K562 (cell line): ENCODE measurements around the gene POP7. TPM values are rescaled to one million over a fixed set of nuclear protein-coding genes. Genes with fewer than 3 reads are reported as not detected.

Experiments
- BRF1 ChIP-seq: IDR thresholded peaks from 3 replicates; pipeline ENCODE4 v1.6.1; 2011; ENCODE audit warnings: borderline replicate concordance, mild to moderate bottlenecking; ENCODE audit not compliant: insufficient read length; ENCODE audit errors: extremely low read depth
- GATAD2A ChIP-seq: fragments of 450-650 bp; IDR thresholded peaks from 2 replicates; pipeline ENCODE4 v1.6.1; 2017
- NR3C1 ChIP-seq: sonication (generic); formaldehyde crosslinking; IDR thresholded peaks from 2 replicates; pipeline ENCODE4 v1.8.1; 2022; ENCODE audit warnings: missing genetic modification reagents
- RBM25 ChIP-seq: fragments of 200-400 bp; formaldehyde crosslinking; IDR thresholded peaks from 2 replicates; pipeline ENCODE4 v1.6.1; 2018; ENCODE audit warnings: low read length, low read depth, moderate library complexity; ENCODE audit not compliant: severe bottlenecking
- RNF2 ChIP-seq: sonication (generic); IDR thresholded peaks from 2 replicates; pipeline ENCODE4 v1.6.1; 2016
- TEAD1 ChIP-seq, 2 experiments: fragments of 450-650 bp in 1 of 2; sonication (generic) in 1 of 2; formaldehyde crosslinking; IDR thresholded peaks; 2 replicates each; pipeline versions ENCODE4 v1.4.0 to v1.8.0; 2020 to 2022; ENCODE audit warnings: mild to moderate bottlenecking in 2 of 2, missing genetic modification reagents in 1 of 2
- YY1 ChIP-seq, 3 experiments: IDR thresholded peaks; 2 replicates each; pipeline ENCODE4 v1.6.1; 2011; ENCODE audit warnings: low read length in 2 of 3, mild to moderate bottlenecking in 2 of 3, moderate library complexity in 2 of 3, borderline replicate concordance in 1 of 3, control low read depth in 1 of 3, low read depth in 1 of 3; ENCODE audit not compliant: insufficient read depth in 3 of 3, insufficient replicate concordance in 2 of 3, control insufficient read depth in 1 of 3, insufficient read length in 1 of 3; ENCODE audit errors: extremely low read depth in 1 of 3
- ZNF253 ChIP-seq: fragments of 250-450 bp; sonication (Bioruptor Pico); conservative IDR thresholded peaks from 2 replicates; pipeline ENCODE4 v1.6.1; 2021; ENCODE audit warnings: mild to moderate bottlenecking
- ZNF282 ChIP-seq: sonication (generic); formaldehyde crosslinking; IDR thresholded peaks from 2 replicates; pipeline ENCODE4 v1.8.1; 2023; ENCODE audit warnings: missing genetic modification reagents
- ZNF444 ChIP-seq: fragments of 250-450 bp; sonication (Bioruptor Pico); IDR thresholded peaks from 2 replicates; pipeline ENCODE4 v1.4.0; 2020; ENCODE audit warnings: mild to moderate bottlenecking, moderate library complexity
- ZNF583 ChIP-seq: fragments of 250-450 bp; sonication (Bioruptor Pico); IDR thresholded peaks from 2 replicates; pipeline ENCODE4 v1.4.0; 2020
- polyA plus RNA-seq, 8 experiments: library from polyadenylated mRNA; depleted of rRNA in 4 of 8; stranded (reverse) in 5 of 8; unstranded in 3 of 8; fragments of >200 nt; fragmentation: Nextera tagmentation in 2 of 8; fragmentation: Illumina TruSeq in 1 of 8; extraction: Ambion mirVana in 2 of 8; extraction: Trizol in 1 of 8; gene quantifications; 2 replicates each; pipeline versions ENCODE4 v1.2.1 to v1.2.3, GENCODE V29; 2011 to 2014; ENCODE audit warnings: inconsistent platforms in 1 of 8, missing spikeins in 1 of 8
- total RNA-seq, 7 experiments: library from RNA; depleted of rRNA in 6 of 7; stranded (reverse); fragments of >200 nt in 6 of 7; fragmentation: Illumina TruSeq in 2 of 7; extraction: Trizol in 2 of 7; gene quantifications; 2 replicates each; pipeline versions ENCODE4 v1.2.1 to v1.2.3, GENCODE V29; 2011 to 2021; ENCODE audit warnings: low replicate concordance in 1 of 7
- TF ChIP-seq, protein P1 (sequence below): sonication (generic); formaldehyde crosslinking; IDR thresholded peaks from 2 replicates; pipeline ENCODE4 v1.8.0; 2023; ENCODE audit warnings: mild to moderate bottlenecking, missing genetic modification reagents
- TF ChIP-seq, protein P2 (sequence below), 2 experiments: IDR thresholded peaks; 2 replicates each; pipeline ENCODE4 v1.6.1; 2011; ENCODE audit warnings: borderline replicate concordance in 1 of 2, control low read depth in 1 of 2, low read depth in 1 of 2, low read length in 1 of 2, mild to moderate bottlenecking in 1 of 2, mixed read lengths in 1 of 2, moderate library complexity in 1 of 2; ENCODE audit not compliant: insufficient read depth in 1 of 2, insufficient read length in 1 of 2, poor library complexity in 1 of 2, severe bottlenecking in 1 of 2; ENCODE audit errors: extremely low read depth in 1 of 2
- TF ChIP-seq, protein P3 (sequence below): fragments of 450-650 bp; conservative IDR thresholded peaks from 2 replicates; pipeline ENCODE4 v1.6.1; 2016; ENCODE audit warnings: missing genetic modification characterization, low read depth, mild to moderate bottlenecking, control low read depth, missing compliant biosample characterization
- TF ChIP-seq, protein P4 (sequence below): IDR thresholded peaks from 3 replicates; pipeline ENCODE4 v1.6.1; 2011; ENCODE audit warnings: borderline replicate concordance, mild to moderate bottlenecking, moderate library complexity; ENCODE audit not compliant: insufficient read length; ENCODE audit errors: extremely low read depth

POP7 gene
- total and polyA plus RNA-seq, 9 of the 15 experiments (the other 6 are each of a cell fraction or from before 2014, with no cell fraction given): 11.5 to 163 (median 68.9) TPM

DNA sequence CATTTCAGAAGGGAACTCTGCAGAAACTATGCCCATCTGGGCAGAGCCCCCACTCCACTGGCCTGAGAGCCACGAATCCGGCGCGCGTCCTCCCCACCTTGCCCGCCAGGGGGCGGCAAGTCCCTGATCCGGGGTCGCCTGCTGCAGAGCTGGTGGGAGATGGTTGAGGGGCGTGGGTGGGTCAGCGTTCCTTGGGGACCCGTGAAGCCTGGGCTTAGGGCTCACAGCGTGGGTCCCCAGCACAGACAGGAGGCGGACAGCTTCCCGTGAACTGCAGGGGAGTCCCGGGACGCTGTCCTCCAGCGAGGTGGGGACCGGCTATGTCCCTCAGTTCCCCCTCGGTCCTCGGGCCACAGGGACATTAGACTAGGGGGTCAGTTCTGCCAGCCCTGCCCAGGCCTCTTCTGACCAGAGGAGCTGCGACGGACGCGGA lies 585 bp upstream of the POP7 start (continued):
- TF ChIP-seq BRF1: no peak
- 0 out of 2 replicates have a peak, but pooled peaks have one; percentile 67 for TF ChIP-seq ZNF583 (CRISPR knock-in tag)
- TF ChIP-seq TEAD1 (CRISPR knock-in tag; IDR thresholded peaks at IDR 0.05): 0 out of 4 replicates have a peak, but pooled peaks of 1 of the 2 experiments have one; percentile 18
- TF ChIP-seq ZNF253 (CRISPR knock-in tag): 0 out of 2 replicates have a peak, but pooled peaks have one; percentile 38
- TF ChIP-seq, protein P1, sequence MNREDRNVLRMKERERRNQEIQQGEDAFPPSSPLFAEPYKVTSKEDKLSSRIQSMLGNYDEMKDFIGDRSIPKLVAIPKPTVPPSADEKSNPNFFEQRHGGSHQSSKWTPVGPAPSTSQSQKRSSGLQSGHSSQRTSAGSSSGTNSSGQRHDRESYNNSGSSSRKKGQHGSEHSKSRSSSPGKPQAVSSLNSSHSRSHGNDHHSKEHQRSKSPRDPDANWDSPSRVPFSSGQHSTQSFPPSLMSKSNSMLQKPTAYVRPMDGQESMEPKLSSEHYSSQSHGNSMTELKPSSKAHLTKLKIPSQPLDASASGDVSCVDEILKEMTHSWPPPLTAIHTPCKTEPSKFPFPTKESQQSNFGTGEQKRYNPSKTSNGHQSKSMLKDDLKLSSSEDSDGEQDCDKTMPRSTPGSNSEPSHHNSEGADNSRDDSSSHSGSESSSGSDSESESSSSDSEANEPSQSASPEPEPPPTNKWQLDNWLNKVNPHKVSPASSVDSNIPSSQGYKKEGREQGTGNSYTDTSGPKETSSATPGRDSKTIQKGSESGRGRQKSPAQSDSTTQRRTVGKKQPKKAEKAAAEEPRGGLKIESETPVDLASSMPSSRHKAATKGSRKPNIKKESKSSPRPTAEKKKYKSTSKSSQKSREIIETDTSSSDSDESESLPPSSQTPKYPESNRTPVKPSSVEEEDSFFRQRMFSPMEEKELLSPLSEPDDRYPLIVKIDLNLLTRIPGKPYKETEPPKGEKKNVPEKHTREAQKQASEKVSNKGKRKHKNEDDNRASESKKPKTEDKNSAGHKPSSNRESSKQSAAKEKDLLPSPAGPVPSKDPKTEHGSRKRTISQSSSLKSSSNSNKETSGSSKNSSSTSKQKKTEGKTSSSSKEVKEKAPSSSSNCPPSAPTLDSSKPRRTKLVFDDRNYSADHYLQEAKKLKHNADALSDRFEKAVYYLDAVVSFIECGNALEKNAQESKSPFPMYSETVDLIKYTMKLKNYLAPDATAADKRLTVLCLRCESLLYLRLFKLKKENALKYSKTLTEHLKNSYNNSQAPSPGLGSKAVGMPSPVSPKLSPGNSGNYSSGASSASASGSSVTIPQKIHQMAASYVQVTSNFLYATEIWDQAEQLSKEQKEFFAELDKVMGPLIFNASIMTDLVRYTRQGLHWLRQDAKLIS (CRISPR knock-in tag): peak; percentile 85
- no peak for TF ChIP-seq NR3C1
- peak in 1 of 3 experiments; percentile 38 for TF ChIP-seq YY1 (IDR thresholded peaks at IDR 0.05; ENCODE audit: borderline replicate concordance in 1 of 3, control insufficient read depth in 1 of 3, extremely low read depth in 1 of 3, insufficient read depth in 3 of 3, insufficient read length in 1 of 3, insufficient replicate concordance in 2 of 3, low read depth in 1 of 3, low read length in 2 of 3)
- peak; percentile 13; the same call in 1 of the 2 replicates for TF ChIP-seq RNF2
- TF ChIP-seq, protein P2, sequence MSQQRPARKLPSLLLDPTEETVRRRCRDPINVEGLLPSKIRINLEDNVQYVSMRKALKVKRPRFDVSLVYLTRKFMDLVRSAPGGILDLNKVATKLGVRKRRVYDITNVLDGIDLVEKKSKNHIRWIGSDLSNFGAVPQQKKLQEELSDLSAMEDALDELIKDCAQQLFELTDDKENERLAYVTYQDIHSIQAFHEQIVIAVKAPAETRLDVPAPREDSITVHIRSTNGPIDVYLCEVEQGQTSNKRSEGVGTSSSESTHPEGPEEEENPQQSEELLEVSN (IDR thresholded peaks at IDR 0.05; ENCODE audit: borderline replicate concordance in 1 of 2, extremely low read depth in 1 of 2, insufficient read depth in 1 of 2, insufficient read length in 1 of 2, low read depth in 1 of 2, low read length in 1 of 2, poor library complexity in 1 of 2, severe bottlenecking in 1 of 2): peak in 1 of 2 experiments; percentile 70
- no peak for TF ChIP-seq RBM25
- TF ChIP-seq GATAD2A: peak; percentile 91
- TF ChIP-seq, protein P3, sequence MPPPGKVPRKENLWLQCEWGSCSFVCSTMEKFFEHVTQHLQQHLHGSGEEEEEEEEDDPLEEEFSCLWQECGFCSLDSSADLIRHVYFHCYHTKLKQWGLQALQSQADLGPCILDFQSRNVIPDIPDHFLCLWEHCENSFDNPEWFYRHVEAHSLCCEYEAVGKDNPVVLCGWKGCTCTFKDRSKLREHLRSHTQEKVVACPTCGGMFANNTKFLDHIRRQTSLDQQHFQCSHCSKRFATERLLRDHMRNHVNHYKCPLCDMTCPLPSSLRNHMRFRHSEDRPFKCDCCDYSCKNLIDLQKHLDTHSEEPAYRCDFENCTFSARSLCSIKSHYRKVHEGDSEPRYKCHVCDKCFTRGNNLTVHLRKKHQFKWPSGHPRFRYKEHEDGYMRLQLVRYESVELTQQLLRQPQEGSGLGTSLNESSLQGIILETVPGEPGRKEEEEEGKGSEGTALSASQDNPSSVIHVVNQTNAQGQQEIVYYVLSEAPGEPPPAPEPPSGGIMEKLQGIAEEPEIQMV: 0 out of 2 replicates have a peak, but pooled peaks have one; percentile 41
- TF ChIP-seq, protein P4, sequence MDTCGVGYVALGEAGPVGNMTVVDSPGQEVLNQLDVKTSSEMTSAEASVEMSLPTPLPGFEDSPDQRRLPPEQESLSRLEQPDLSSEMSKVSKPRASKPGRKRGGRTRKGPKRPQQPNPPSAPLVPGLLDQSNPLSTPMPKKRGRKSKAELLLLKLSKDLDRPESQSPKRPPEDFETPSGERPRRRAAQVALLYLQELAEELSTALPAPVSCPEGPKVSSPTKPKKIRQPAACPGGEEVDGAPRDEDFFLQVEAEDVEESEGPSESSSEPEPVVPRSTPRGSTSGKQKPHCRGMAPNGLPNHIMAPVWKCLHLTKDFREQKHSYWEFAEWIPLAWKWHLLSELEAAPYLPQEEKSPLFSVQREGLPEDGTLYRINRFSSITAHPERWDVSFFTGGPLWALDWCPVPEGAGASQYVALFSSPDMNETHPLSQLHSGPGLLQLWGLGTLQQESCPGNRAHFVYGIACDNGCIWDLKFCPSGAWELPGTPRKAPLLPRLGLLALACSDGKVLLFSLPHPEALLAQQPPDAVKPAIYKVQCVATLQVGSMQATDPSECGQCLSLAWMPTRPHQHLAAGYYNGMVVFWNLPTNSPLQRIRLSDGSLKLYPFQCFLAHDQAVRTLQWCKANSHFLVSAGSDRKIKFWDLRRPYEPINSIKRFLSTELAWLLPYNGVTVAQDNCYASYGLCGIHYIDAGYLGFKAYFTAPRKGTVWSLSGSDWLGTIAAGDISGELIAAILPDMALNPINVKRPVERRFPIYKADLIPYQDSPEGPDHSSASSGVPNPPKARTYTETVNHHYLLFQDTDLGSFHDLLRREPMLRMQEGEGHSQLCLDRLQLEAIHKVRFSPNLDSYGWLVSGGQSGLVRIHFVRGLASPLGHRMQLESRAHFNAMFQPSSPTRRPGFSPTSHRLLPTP: no peak
- TF ChIP-seq ZNF282 (CRISPR knock-in tag): no peak
- no peak for TF ChIP-seq ZNF444 (CRISPR knock-in tag)
